ENCODE data around the gene FRMPD4.

FRMPD4 gene

GRCh38 chrX:12115377-12115776 is 22.9 kb upstream of the FRMPD4 start:
- Histone ChIP-seq H3F3A (ENCODE audit: low read depth) (no peaks in the 10 kb centered on the region), H2AFZ (ENCODE audit: low read length) (no peak overlapping the region), H3K4me2 (ENCODE audit: low read depth, low read length, poor library complexity, severe bottlenecking) (no peak overlapping the region), H3K4me1 (ENCODE audit: insufficient read depth, low read length, poor library complexity, severe bottlenecking) (no peaks in the 10 kb centered on the region), H4K20me1 (ENCODE audit: insufficient read depth, low read length, poor library complexity, severe bottlenecking) (no peaks in the 10 kb centered on the region), H3K36me3 (ENCODE audit: insufficient read depth, low read length) (no peaks in the 10 kb centered on the region), H3K79me2 (ENCODE audit: insufficient read depth, low read length) (no peaks in the 10 kb centered on the region), H3K9ac (ENCODE audit: low read depth, low read length, poor library complexity, severe bottlenecking) (no peak overlapping the region), H3K4me3 (ENCODE audit: low read length, poor library complexity, severe bottlenecking) (no peak overlapping the region), H3K27me3 (ENCODE audit: insufficient read depth, low read length, poor library complexity, severe bottlenecking) (no peaks in the 10 kb centered on the region), H3K9me3 (ENCODE audit: insufficient read depth, low read depth, low read length) (no peaks in the 10 kb centered on the region), H3K9me2 (replicated peaks; ENCODE audit: low read depth, low read length) (no peaks in the 10 kb centered on the region)
- no peak for TF ChIP-seq EZH2phosphoT487 (IDR thresholded peaks at IDR 0.05; ENCODE audit: borderline replicate concordance)
- peak; percentile 39 for TF ChIP-seq CTCF (conservative IDR thresholded peaks at IDR 0.05; ENCODE audit: low read length)

GRCh38 chrX:12118134-12118533 is 20.1 kb upstream of the FRMPD4 start:
- no peaks in the 10 kb centered on the region for H3K9me3 ChIP-seq (ENCODE audit: insufficient read depth, low read depth, low read length)
- no peak overlapping the region for H3K4me3 ChIP-seq (ENCODE audit: low read length, poor library complexity, severe bottlenecking)
- H3K4me1 ChIP-seq (ENCODE audit: insufficient read depth, low read length, poor library complexity, severe bottlenecking): no peaks in the 10 kb centered on the region
- H3K9ac ChIP-seq (ENCODE audit: low read depth, low read length, poor library complexity, severe bottlenecking): no peak overlapping the region
- H3K9me2 ChIP-seq (replicated peaks; ENCODE audit: low read depth, low read length): no peaks in the 10 kb centered on the region
- H2AFZ ChIP-seq (ENCODE audit: low read length): no peak overlapping the region
- TF ChIP-seq EZH2phosphoT487 (IDR thresholded peaks at IDR 0.05; ENCODE audit: borderline replicate concordance) (no peak), CTCF (conservative IDR thresholded peaks at IDR 0.05; ENCODE audit: low read length) (no peak)
- no peaks in the 10 kb centered on the region for H3K27me3 ChIP-seq (ENCODE audit: insufficient read depth, low read length, poor library complexity, severe bottlenecking)
- no peaks in the 10 kb centered on the region for H3F3A ChIP-seq (ENCODE audit: low read depth)
- no peaks in the 10 kb centered on the region for H4K20me1 ChIP-seq (ENCODE audit: insufficient read depth, low read length, poor library complexity, severe bottlenecking)
- H3K79me2 ChIP-seq (ENCODE audit: insufficient read depth, low read length): no peaks in the 10 kb centered on the region
- H3K36me3 ChIP-seq (ENCODE audit: insufficient read depth, low read length): no peaks in the 10 kb centered on the region
- no peak overlapping the region for H3K4me2 ChIP-seq (ENCODE audit: low read depth, low read length, poor library complexity, severe bottlenecking)

- no peaks in the 10 kb centered on the region for H3K36me3 ChIP-seq (ENCODE audit: insufficient read depth, low read length)
- H3K4me2 ChIP-seq (ENCODE audit: low read depth, low read length, poor library complexity, severe bottlenecking): no peak overlapping the region
- H4K20me1 ChIP-seq (ENCODE audit: insufficient read depth, low read length, poor library complexity, severe bottlenecking): no peaks in the 10 kb centered on the region
- TF ChIP-seq CTCF (conservative IDR thresholded peaks at IDR 0.05; ENCODE audit: low read length) (no peak), EZH2phosphoT487 (IDR thresholded peaks at IDR 0.05; ENCODE audit: borderline replicate concordance) (no peak)
- H3K79me2 ChIP-seq (ENCODE audit: insufficient read depth, low read length): no peaks in the 10 kb centered on the region
- no peaks in the 10 kb centered on the region for H3K27me3 ChIP-seq (ENCODE audit: insufficient read depth, low read length, poor library complexity, severe bottlenecking)
- no peaks in the 10 kb centered on the region for H3K9me3 ChIP-seq (ENCODE audit: insufficient read depth, low read depth, low read length)
- H3K4me3 ChIP-seq (ENCODE audit: low read length, poor library complexity, severe bottlenecking): no peak overlapping the region
- H3F3A ChIP-seq (ENCODE audit: low read depth): no peaks in the 10 kb centered on the region
- H3K4me1 ChIP-seq (ENCODE audit: insufficient read depth, low read length, poor library complexity, severe bottlenecking): no peaks in the 10 kb centered on the region
- no peaks in the 10 kb centered on the region for H3K9me2 ChIP-seq (replicated peaks; ENCODE audit: low read depth, low read length)
- H2AFZ ChIP-seq (ENCODE audit: low read length): no peak overlapping the region
- H3K9ac ChIP-seq (ENCODE audit: low read depth, low read length, poor library complexity, severe bottlenecking): no peak overlapping the region
Observed at GRCh38 chrX:12128017-12128416, 10.3 kb upstream of the FRMPD4 start.
